ENCODE data around the gene COMMD2. TPM values are rescaled to one million over a fixed set of nuclear protein-coding genes. Genes with fewer than 3 reads are reported as not detected.

The COMMD2 gene
- total RNA-seq, 4 donors from 2014 or later = 15.6 to 71.8 (median 32.7) TPM

- TF ChIP-seq POLR2A (IDR thresholded peaks at IDR 0.05) = no peak
- TF ChIP-seq CTCF (IDR thresholded peaks at IDR 0.05) = peak; percentile 51 to 68 (median 60)
- H3K27ac ChIP-seq = no peak overlapping the region
- intact Hi-C loops (cut with DNase I; ENCODE audit: low total_unique reads) = no loop called here
- H3K4me1 ChIP-seq = no peaks in the 10 kb centered on the region
- H3K27me3 ChIP-seq = no peaks in the 10 kb centered on the region
- no peaks in the 10 kb centered on the region for H3K9me3 ChIP-seq
- peak; percentile 21 to 50 for DNase-seq
- no peaks in the 10 kb centered on the region for H3K36me3 ChIP-seq
- H3K4me3 ChIP-seq = no peak overlapping the region
These were observed 19.5 kb upstream of the COMMD2 start for GRCh38 chr3:149771652-149772271.

GRCh38 chr3:149770246-149770645 lies 18.0 kb upstream of the COMMD2 start:
- no peaks in the 10 kb centered on the region for H3K36me3 ChIP-seq
- no peaks in the 10 kb centered on the region for H3K9me3 ChIP-seq
- H3K27ac ChIP-seq = no peak overlapping the region
- TF ChIP-seq POLR2A (IDR thresholded peaks at IDR 0.05) (no peak), CTCF (IDR thresholded peaks at IDR 0.05) (no peak)
- DNase-seq = no peak
- H3K4me3 ChIP-seq = no peak overlapping the region
- no peaks in the 10 kb centered on the region for H3K4me1 ChIP-seq
- no peaks in the 10 kb centered on the region for H3K27me3 ChIP-seq
- intact Hi-C loops (cut with DNase I; ENCODE audit: low total_unique reads) = no loop called here

GRCh38 chr3:149768704-149769103 lies 16.4 kb upstream of the COMMD2 start:
- TF ChIP-seq POLR2A (IDR thresholded peaks at IDR 0.05) (no peak), CTCF (IDR thresholded peaks at IDR 0.05) (no peak)
- no peaks in the 10 kb centered on the region for H3K27me3 ChIP-seq
- intact Hi-C loops (cut with DNase I; ENCODE audit: low total_unique reads) = no loop called here
- no peak overlapping the region for H3K4me3 ChIP-seq
- no peak overlapping the region for H3K27ac ChIP-seq
- no peak for DNase-seq
- H3K36me3 ChIP-seq = no peaks in the 10 kb centered on the region
- H3K4me1 ChIP-seq = no peaks in the 10 kb centered on the region
- H3K9me3 ChIP-seq = no peaks in the 10 kb centered on the region

GRCh38 chr3:149767720-149768119 lies 15.4 kb upstream of the COMMD2 start:
- intact Hi-C loops (cut with DNase I; ENCODE audit: low total_unique reads) = no loop called here
- H3K27me3 ChIP-seq = no peaks in the 10 kb centered on the region
- no peaks in the 10 kb centered on the region for H3K9me3 ChIP-seq
- no peak overlapping the region for H3K27ac ChIP-seq
- H3K36me3 ChIP-seq = no peaks in the 10 kb centered on the region
- H3K4me1 ChIP-seq = no peaks in the 10 kb centered on the region
- no peak overlapping the region for H3K4me3 ChIP-seq
- no peak for TF ChIP-seq CTCF (IDR thresholded peaks at IDR 0.05)
- DNase-seq = no peak

- Histone ChIP-seq H3K36me3 (no peaks in the 10 kb centered on the region), H3K27ac (no peak overlapping the region), H3K4me1 (no peaks in the 10 kb centered on the region), H3K27me3 (no peaks in the 10 kb centered on the region), H3K4me3 (no peak overlapping the region), H3K9me3 (no peaks in the 10 kb centered on the region)
- intact Hi-C loops (cut with DNase I; ENCODE audit: low total_unique reads) = no loop called here
- DNase-seq = no peak
- no peak for TF ChIP-seq POLR2A (IDR thresholded peaks at IDR 0.05)
- TF ChIP-seq CTCF (IDR thresholded peaks at IDR 0.05) = peak in 3 of 4 experiments; percentile 11 to 32 (median 23)
These were observed 13.6 kb upstream of the COMMD2 start for GRCh38 chr3:149765762-149766334.
